Stimulated activated CD8-positive, alpha-beta memory T cell treated with anti-CD3 and anti-CD28 coated beads, Interleukin-12 subunit alpha, Interleukin-12 subunit beta, amount 100 ng/mL, for 1 hour (primary cell): ENCODE results near the gene SLC38A3.

Experiments
- DNase-seq: peaks from one replicate; pipeline ENCODE4 v3.0.0-alpha.2; 2020; ENCODE audit warnings: low read depth

The SLC38A3 gene

GRCh38 chr3:50169232-50169832 lies 35.7 kb upstream of the SLC38A3 start:
- DNase-seq = no peak

- no peak for DNase-seq
These were observed 35.2 kb upstream of the SLC38A3 start for GRCh38 chr3:50169858-50170257.

- DNase-seq = no peak
These were observed 34.4 kb upstream of the SLC38A3 start for GRCh38 chr3:50170689-50171088.

- DNase-seq = no peak
These were observed 33.4 kb upstream of the SLC38A3 start for GRCh38 chr3:50171540-50172301.

- DNase-seq = no peak
These were observed 32.3 kb upstream of the SLC38A3 start for GRCh38 chr3:50172626-50173220.

- no peak for DNase-seq
These were observed 31.2 kb upstream of the SLC38A3 start for GRCh38 chr3:50173685-50174516.

GRCh38 chr3:50174517-50174895 lies 30.6 kb upstream of the SLC38A3 start:
- DNase-seq = no peak

- DNase-seq = no peak
These were observed 30.0 kb upstream of the SLC38A3 start for GRCh38 chr3:50174947-50175524.

GRCh38 chr3:50177346-50177745 lies 27.7 kb upstream of the SLC38A3 start:
- DNase-seq = no peak

- no peak for DNase-seq
These were observed 25.4 kb upstream of the SLC38A3 start for GRCh38 chr3:50179710-50180109.

- DNase-seq = no peak
These were observed 23.1 kb upstream of the SLC38A3 start for GRCh38 chr3:50181985-50182384.

GRCh38 chr3:50182533-50183099 lies 22.5 kb upstream of the SLC38A3 start:
- no peak for DNase-seq

GRCh38 chr3:50183755-50184154 lies 21.3 kb upstream of the SLC38A3 start:
- no peak for DNase-seq

GRCh38 chr3:50184242-50184978 lies 20.7 kb upstream of the SLC38A3 start:
- no peak for DNase-seq

GRCh38 chr3:50185230-50185629 lies 19.8 kb upstream of the SLC38A3 start:
- no peak for DNase-seq

- no peak for DNase-seq
These were observed 19.0 kb upstream of the SLC38A3 start for GRCh38 chr3:50186096-50186495.

- no peak for DNase-seq
These were observed 17.3 kb upstream of the SLC38A3 start for GRCh38 chr3:50187750-50188149.

GRCh38 chr3:50189274-50189673 lies 15.8 kb upstream of the SLC38A3 start:
- DNase-seq = no peak

- no peak for DNase-seq
These were observed 15.1 kb upstream of the SLC38A3 start for GRCh38 chr3:50189989-50190388.

GRCh38 chr3:50190936-50191660 lies 14.0 kb upstream of the SLC38A3 start, which contains the start of gene GNAT1:
Gene GNAT1, plus strand, starts transcription at chr3:50191610. Its CDS starts 116 bp downstream, at chr3:50191726.
- no peak for DNase-seq
